ENCODE measurements around the gene C10orf143. TPM values are rescaled to one million over a fixed set of nuclear protein-coding genes. Genes with fewer than 3 reads are reported as not detected.
A peak's percentile ranks its signal among the peaks of the same experiment; 100 is the strongest.

Gene C10orf143
- total RNA-seq, 3 donors from 2014 or later, result 2.3 to 10.4 (median 4.2) TPM

DNA sequence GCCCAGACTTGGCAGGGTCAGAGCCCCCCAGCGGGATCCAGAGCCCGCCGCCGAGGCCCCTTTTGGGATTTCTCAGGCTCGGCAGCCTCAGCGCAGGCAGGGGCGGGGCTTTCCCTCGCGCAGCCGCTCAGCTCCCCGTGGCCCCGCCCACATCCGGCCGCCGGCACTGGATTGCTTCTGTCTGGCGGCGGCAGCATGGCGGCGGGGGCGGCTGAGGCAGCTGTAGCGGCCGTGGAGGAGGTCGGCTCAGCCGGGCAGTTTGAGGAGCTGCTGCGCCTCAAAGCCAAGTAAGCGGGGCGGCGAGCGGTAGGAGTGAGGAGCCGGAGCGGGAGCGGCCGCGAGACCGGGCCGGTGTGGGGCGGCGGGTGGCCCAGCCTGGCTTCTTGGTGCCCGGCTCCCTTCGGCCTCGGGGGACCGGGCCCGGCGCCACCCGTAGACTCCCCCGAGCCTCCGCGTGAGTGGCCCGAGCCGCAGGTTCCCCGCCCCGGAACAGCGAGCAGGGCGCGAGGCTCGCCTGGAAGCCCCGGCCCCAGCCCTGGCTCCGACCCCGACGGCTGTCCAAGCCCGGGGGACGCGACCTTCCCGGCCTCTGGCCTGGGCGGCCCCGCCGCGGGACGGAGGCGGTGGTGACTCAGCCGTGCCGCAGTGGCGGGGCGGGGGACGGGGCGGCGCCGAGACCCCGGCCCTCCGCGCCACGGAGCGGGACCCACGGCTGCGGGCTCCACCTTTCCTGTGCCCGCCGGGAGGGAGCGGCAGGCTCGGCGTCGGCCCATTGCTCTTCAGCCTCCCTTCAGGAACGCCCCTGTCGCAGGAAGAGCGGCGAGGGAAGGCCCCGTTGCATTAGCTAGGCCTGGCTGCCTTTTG, 25.8 kb upstream of the C10orf143 start, which contains the start of gene GLRX3:
TSS of gene GLRX3 (plus strand) at position 166 of the 864 bp plus-strand sequence. CDS start at position 196, 30 bp downstream.
- peak; percentile 90 to 93 (median 91) for DNase-seq
- no peaks in the 10 kb centered on the region for H3K9me3 ChIP-seq
- peak within 1 kb of the TSS; percentile 96 for H3K4me3 ChIP-seq
- intact Hi-C loops (cut with DNase I, micrococcal nuclease), result no loop called here
- H3K4me1 ChIP-seq (ENCODE audit: low read depth), result peaks cover 25% of the 10 kb centered on the region
- H3K36me3 ChIP-seq (ENCODE audit: low read depth), result no peaks in the 10 kb centered on the region
- peak; percentile 99 for ATAC-seq
- TF ChIP-seq, protein P1, sequence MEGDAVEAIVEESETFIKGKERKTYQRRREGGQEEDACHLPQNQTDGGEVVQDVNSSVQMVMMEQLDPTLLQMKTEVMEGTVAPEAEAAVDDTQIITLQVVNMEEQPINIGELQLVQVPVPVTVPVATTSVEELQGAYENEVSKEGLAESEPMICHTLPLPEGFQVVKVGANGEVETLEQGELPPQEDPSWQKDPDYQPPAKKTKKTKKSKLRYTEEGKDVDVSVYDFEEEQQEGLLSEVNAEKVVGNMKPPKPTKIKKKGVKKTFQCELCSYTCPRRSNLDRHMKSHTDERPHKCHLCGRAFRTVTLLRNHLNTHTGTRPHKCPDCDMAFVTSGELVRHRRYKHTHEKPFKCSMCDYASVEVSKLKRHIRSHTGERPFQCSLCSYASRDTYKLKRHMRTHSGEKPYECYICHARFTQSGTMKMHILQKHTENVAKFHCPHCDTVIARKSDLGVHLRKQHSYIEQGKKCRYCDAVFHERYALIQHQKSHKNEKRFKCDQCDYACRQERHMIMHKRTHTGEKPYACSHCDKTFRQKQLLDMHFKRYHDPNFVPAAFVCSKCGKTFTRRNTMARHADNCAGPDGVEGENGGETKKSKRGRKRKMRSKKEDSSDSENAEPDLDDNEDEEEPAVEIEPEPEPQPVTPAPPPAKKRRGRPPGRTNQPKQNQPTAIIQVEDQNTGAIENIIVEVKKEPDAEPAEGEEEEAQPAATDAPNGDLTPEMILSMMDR (IDR thresholded peaks at IDR 0.05), result no peak

DNA sequence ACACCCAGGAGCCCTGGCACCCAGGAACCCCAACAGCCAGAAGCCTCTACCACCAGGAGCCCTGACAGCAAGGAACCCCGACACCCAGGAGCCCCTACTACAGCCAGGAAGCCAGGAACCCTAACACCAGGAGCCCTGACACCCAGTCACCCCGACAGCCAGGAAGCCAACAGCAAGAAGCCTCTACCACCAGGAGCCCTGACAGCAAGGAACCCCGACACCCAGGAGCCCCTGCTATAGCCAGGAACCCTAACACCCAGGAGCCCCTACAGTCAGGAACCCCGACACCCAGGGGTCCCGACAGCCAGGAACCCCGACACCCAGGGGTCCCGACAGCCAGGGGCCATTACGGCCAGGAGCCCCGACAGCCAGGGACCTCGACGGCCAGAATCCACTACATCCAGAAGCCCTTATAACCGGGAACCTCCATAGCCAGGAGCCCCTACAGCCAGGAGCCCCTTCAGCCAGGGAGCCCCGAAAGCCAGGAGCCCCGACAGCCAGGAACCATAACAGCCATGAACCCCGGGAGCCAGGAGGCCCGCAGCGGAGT, 25.1 kb upstream of the C10orf143 start:
- Histone ChIP-seq H3K9me3 (no peaks in the 10 kb centered on the region), H3K4me3 (peak overlapping the region; percentile 96), H3K36me3 (ENCODE audit: low read depth) (no peaks in the 10 kb centered on the region), H3K4me1 (ENCODE audit: low read depth) (peaks cover 25% of the 10 kb centered on the region)
- no peak for DNase-seq
- TF ChIP-seq, protein P1 (IDR thresholded peaks at IDR 0.05), result no peak
- ATAC-seq, result peak; percentile 3
- intact Hi-C loops (cut with DNase I, micrococcal nuclease), result no loop called here

DNA sequence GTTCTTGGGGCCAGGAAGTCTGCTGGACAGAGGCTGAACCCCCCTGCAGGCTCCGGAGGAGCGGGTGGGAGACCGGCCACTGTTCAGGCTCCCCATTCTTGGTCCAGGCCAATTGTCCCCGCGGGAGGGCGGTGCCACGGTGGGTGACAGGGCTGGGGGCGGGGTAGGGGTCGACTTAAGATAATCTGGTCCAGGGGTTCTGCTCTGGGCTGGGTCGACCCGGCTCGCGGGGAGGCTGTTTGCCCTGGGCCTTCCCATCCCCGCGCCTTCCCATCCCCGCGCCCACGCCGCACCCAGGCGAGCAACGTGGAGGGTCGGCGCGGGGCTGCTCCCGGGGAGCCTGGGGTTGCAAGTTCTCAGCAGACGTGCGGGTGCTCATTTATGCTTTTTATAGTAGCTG, 18.3 kb upstream of the C10orf143 start:
- intact Hi-C loops (cut with DNase I, micrococcal nuclease), result no loop called here
- H3K4me3 ChIP-seq, result no peak overlapping the region
- ATAC-seq, result no peak
- H3K4me1 ChIP-seq (ENCODE audit: low read depth), result no peaks in the 10 kb centered on the region
- no peaks in the 10 kb centered on the region for H3K36me3 ChIP-seq (ENCODE audit: low read depth)
- no peaks in the 10 kb centered on the region for H3K9me3 ChIP-seq
- no peak for DNase-seq
- TF ChIP-seq, protein P1 (IDR thresholded peaks at IDR 0.05), result no peak

DNA sequence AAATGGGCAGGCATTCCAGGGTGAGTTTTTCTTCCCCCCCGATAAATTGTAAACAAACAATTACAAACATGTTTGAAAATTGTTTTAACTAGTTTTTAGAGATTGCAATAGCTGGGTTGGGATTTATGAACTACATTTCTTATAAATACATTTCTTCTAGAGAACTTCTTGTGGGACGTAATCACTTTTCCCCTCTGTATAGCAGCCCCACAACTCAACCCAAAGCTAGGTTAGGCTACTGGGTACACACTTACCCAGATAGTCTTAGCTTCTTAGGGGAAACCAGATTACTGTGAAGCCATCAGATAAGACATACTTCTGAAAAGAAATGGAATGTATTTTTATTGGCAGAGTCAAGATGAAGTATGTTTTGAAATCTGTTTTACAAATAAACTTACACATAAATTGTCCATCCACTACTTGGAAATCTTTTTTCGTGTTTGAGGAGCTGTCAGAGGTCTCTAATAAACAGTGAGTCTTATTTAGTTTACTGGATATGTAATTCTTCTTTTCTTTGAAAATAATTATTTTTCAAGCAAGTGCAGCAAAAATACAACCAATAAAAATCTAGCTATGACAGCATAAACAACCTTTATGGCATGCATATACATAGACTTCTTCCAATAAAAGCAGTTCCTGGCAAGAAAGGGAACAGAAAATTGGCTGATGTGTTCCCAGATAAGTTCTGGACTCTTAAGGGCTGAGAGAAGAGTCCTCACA, 17.6 kb upstream of the C10orf143 start:
- Histone ChIP-seq H3K9me3 (no peaks in the 10 kb centered on the region), H3K4me1 (ENCODE audit: low read depth) (no peaks in the 10 kb centered on the region), H3K4me3 (no peak overlapping the region), H3K36me3 (ENCODE audit: low read depth) (no peaks in the 10 kb centered on the region)
- ATAC-seq, result no peak
- TF ChIP-seq, protein P1 (IDR thresholded peaks at IDR 0.05), result no peak
- intact Hi-C loops (cut with DNase I, micrococcal nuclease), result no loop called here
- no peak for DNase-seq

DNA sequence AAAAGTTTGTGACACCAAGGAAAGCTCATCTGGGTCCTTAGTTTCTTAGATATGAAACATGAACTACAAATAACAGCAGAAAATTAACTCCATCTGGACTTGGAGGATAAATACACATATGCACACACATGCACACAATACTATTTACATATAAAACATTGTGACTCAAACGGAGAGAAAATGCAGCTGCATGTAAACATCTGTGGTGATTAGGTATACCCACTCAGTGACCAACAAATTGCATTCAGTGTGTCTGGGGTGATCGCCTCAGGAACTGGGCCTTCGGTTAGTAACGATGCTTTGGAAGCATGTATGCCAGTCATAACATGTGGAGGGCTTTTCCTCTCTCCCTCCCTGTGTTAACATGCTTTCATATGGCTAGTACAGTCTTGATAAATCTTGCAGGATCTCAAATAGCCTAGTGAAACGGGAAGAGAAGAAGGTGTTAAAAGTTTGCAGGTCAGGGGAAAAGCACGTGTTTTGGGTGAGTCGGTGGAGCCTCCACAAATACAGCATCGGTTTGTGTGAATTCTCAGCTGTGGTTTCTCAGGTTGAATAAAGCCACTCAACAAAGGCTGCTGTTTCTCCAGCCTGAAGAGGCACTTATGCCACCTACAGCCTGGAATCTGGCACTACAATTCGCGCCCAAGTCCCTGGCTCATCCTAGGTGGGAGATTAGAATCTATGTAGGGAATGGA, 16.9 kb upstream of the C10orf143 start:
- peak in 2 of 3 donors; percentile 58 to 69 for DNase-seq
- Histone ChIP-seq H3K4me3 (no peak overlapping the region), H3K9me3 (no peaks in the 10 kb centered on the region), H3K36me3 (ENCODE audit: low read depth) (no peaks in the 10 kb centered on the region), H3K4me1 (ENCODE audit: low read depth) (no peaks in the 10 kb centered on the region)
- ATAC-seq, result peak; percentile 81
- intact Hi-C loops (cut with DNase I, micrococcal nuclease), result no loop called here
- TF ChIP-seq, protein P1 (IDR thresholded peaks at IDR 0.05), result peak; percentile 53
